ENCODE results near the gene PDE10A.

- TF ChIP-seq CTCF (IDR thresholded peaks at IDR 0.05): no peak
- TF ChIP-seq EP300 (IDR thresholded peaks at IDR 0.05): no peak
- TF ChIP-seq POLR2A (IDR thresholded peaks at IDR 0.05): no peak
Observed at GRCh38 chr6:165458134-165458533, 204.9 kb downstream of the PDE10A start.

Data from ovary (tissue), 3 donors.